ENCODE results near the gene CSK.

CSK gene

DNA sequence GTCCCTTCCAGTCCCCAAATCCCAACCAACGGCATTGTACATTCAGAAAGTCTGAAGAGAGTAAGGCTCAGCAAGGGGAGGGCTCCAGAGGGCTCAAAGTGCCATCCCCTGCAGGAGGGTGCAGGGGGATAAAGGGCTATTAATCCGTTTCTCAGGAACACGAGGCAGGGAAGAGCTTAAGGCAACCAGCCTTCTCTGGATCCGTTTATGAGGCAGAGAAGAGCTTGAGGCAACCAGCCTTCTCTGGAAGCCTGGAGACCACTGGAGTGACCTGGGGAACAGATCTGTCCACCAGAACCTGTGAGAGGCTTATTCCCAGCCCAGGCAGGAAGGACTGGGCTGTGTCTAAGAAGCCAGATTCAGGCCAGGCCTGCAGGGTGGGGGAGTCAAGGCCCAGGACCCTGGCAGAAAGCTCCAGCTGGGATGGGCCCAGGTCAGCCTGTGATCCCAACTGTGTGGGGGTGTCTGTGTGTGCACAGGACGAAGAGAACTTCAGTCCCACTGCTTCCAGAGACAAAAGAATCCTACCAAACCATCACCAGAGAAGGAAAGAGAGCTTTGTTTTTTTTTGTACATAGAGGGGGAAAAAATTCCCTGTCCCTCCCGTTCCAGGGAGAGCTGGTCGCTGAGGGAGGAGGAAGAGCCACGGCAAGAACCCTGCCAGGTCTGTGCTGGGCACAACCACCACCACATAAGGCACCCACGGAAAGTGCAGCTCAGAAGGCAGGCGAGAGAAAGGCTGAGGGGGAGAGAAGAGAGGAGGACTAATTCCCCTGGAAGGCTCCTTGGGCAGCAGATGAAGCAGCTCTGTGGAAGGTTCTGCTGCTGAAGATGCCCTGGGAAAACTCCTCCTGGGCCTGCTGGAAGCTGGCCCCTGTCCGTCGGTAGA lies 62.7 kb downstream of the CSK start:
- DNase-seq: no peak

DNA sequence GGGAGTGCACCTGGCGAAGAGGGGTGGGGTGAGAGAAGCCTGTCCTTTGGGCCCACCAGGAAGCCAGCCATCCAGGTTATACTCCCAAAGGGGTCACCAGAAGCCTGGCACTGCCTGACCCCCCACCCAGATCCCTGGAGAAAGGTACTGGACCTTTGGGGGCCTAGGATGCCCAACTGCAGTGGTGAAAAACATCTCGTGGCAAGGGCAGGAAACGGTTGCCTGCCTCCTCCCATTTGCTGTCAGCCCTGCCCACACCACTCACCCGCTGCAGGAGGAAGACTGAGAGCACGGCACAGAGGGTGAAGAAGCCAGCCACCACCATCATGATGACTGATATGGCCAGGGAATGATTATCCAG lies 63.3 kb downstream of the CSK start:
- DNase-seq: no peak

DNA sequence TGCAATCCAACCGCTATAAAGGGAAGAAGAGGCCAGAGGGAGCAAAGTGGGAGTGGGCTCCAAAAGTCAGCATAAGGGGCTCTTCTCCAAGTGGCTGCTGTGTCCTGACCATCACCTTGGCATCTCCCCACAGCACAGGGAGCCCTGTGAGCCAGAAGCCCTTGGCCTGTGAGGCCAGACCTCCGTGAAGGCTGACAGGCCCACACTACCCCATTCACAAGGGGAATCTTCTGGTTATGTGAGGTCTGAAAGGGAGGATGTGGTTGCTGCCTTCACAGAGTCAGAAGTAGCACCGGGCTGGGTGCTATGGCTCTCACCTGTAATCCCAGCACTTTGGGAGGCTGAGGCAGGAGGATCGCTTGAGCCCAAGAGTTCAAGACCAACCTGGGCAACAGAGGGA lies 63.7 kb downstream of the CSK start:
- DNase-seq: no peak

DNA sequence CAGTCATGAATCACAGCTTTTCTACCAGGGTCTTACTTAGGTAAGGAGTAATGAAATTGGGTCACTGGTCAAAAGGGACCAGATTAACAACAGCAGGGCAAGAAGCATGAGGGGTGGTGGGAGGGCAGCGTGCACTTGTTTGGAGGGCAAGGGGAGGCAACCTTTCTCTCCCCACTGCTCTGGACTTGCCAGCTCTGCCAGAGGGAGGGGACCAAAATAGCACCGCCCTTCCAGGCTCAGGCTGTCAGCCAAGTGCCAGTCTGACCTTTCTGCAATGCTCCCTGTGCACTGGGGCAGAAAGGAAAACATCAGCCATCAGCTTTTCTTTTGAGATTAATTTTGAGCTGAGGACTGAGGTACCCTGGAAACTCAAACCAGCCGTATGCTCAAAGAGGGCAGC lies 65.6 kb downstream of the CSK start:
- no peak for DNase-seq

DNA sequence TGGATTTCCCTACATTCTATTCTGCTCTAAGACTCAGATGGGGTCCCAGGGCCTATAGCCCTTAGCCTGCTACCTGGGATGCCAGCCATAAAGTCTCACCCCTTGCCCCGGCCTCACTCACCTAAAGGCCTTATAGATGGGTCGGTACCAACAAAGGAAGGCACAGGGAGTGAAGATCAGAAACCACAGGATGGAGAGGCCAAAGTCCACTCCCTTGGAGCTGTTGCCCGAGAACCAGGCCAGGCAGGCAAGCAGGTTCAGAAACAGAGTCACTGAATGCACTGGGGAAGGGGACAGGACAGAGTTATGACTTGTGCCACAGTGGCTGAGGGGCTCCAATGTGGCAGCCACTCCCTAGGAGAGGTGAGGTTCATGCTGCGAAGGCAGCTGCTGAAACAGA lies 68.5 kb downstream of the CSK start:
- no peak for DNase-seq

DNA sequence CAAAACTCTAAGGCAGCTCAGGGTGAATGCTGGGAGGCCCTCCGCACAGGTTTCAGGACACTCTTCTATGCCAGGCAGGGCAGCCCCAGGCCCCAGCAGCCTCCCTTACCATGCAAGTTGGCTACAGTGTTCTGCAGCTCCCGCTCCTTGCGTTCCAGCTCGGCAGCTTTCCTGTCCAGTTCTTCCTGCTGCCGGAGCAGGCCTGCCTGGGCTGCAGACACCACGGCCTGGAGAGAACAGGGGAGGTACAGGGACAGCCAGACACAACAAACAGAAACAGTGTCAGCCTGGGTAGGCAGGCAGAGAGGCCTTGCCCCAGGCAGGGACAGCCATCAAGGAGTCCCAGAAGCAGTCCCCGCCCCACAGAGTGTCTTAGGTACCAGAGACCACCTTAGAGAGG lies 70.1 kb downstream of the CSK start:
- no peak for DNase-seq

Measured in fibroblast of skin of back (primary cell).